Mesenchymal stem cell (in vitro differentiated cells and primary cell): ENCODE data around the gene EYA2.

Experiments
- DNase-seq: peaks from one replicate; pipeline ENCODE4 v3.0.0-alpha.2; 2013
- H2AFZ ChIP-seq: one replicate; pipeline ENCODE4 v1.6.1; 2013; ENCODE audit warnings: low read depth, mild to moderate bottlenecking, control low read depth, inconsistent platforms, low read length, moderate library complexity
- H2AK5ac ChIP-seq: 2 replicates; pipeline ENCODE4 v1.6.1; 2013; ENCODE audit warnings: low read length, moderate library complexity, mild to moderate bottlenecking, inconsistent platforms; ENCODE audit not compliant: severe bottlenecking
- H2BK120ac ChIP-seq: one replicate; pipeline ENCODE4 v1.6.1; 2013; ENCODE audit warnings: low read depth, mild to moderate bottlenecking, inconsistent platforms, low read length, moderate library complexity
- H2BK12ac ChIP-seq, 2 experiments: one replicate each; pipeline ENCODE4 v1.6.1; 2013; ENCODE audit warnings: inconsistent platforms in 2 of 2, low read length in 2 of 2, mild to moderate bottlenecking in 2 of 2, moderate library complexity in 2 of 2, control low read depth in 1 of 2
- H2BK15ac ChIP-seq: one replicate; pipeline ENCODE4 v1.6.1; 2013; ENCODE audit warnings: mild to moderate bottlenecking, low read depth, inconsistent platforms; ENCODE audit not compliant: poor library complexity, severe bottlenecking
- H2BK5ac ChIP-seq: 2 replicates; pipeline ENCODE4 v1.6.1; 2013; ENCODE audit warnings: low read depth, mild to moderate bottlenecking, low read length, control low read depth, inconsistent platforms; ENCODE audit not compliant: poor library complexity, severe bottlenecking
- H3K14ac ChIP-seq, 2 experiments: one replicate each; pipeline ENCODE4 v1.6.1; 2013; ENCODE audit warnings: inconsistent platforms in 2 of 2, low read length in 2 of 2, control low read depth in 1 of 2, mild to moderate bottlenecking in 1 of 2, moderate library complexity in 1 of 2
- H3K18ac ChIP-seq, 2 experiments: one replicate each; pipeline ENCODE4 v1.6.1; 2013; ENCODE audit warnings: inconsistent platforms in 2 of 2, low read length in 2 of 2, control low read depth in 1 of 2, low read depth in 1 of 2, mild to moderate bottlenecking in 1 of 2
- H3K23ac ChIP-seq, 2 experiments: one replicate each; pipeline ENCODE4 v1.6.1; 2013; ENCODE audit warnings: inconsistent platforms in 2 of 2, low read length in 2 of 2, mild to moderate bottlenecking in 2 of 2, moderate library complexity in 2 of 2, control low read depth in 1 of 2
- H3K27ac ChIP-seq: 2 replicates; pipeline ENCODE4 v1.5.1; 2013; ENCODE audit warnings: mild to moderate bottlenecking, moderate library complexity, low read length, control low read depth, inconsistent platforms; ENCODE audit not compliant: poor library complexity, severe bottlenecking
- H3K27me3 ChIP-seq, 2 experiments: 2 replicates each; pipeline versions ENCODE4 v1.6.1 to v1.7.0; 2013; ENCODE audit warnings: low read length in 2 of 2, mild to moderate bottlenecking in 2 of 2, moderate library complexity in 2 of 2, control low read depth in 1 of 2, inconsistent platforms in 1 of 2; ENCODE audit not compliant: control insufficient read depth in 1 of 2, insufficient read depth in 1 of 2
- H3K36me3 ChIP-seq, 2 experiments: 2 replicates each; pipeline versions ENCODE4 v1.6.1 to v1.7.0; 2013; ENCODE audit warnings: low read length in 2 of 2, control low read depth in 1 of 2, inconsistent platforms in 1 of 2, low read depth in 1 of 2, mild to moderate bottlenecking in 1 of 2; ENCODE audit not compliant: insufficient read depth in 2 of 2, control insufficient read depth in 1 of 2
- H3K4ac ChIP-seq, 2 experiments: one replicate each; pipeline ENCODE4 v1.6.1; 2013; ENCODE audit warnings: inconsistent platforms in 2 of 2, low read length in 2 of 2, mild to moderate bottlenecking in 2 of 2, moderate library complexity in 2 of 2, control low read depth in 1 of 2, low read depth in 1 of 2
- H3K4me1 ChIP-seq: 2 replicates; pipeline ENCODE4 v1.6.1; 2013; ENCODE audit warnings: low read depth, low read length, control low read depth; ENCODE audit not compliant: control insufficient read depth, insufficient read depth
- H3K4me2 ChIP-seq: 2 replicates; pipeline ENCODE4 v1.6.1; 2013; ENCODE audit warnings: low read length, mild to moderate bottlenecking, inconsistent platforms; ENCODE audit not compliant: poor library complexity, severe bottlenecking
- H3K4me3 ChIP-seq, 2 experiments: 2 replicates each; pipeline versions ENCODE4 v1.5.1 to v1.7.0; 2013; ENCODE audit warnings: low read length in 2 of 2, mild to moderate bottlenecking in 2 of 2, control low read depth in 1 of 2, low read depth in 1 of 2; ENCODE audit not compliant: insufficient read depth in 1 of 2
- H3K79me1 ChIP-seq: replicated peaks from 2 replicates; pipeline ENCODE4 v1.6.1; 2013; ENCODE audit warnings: mild to moderate bottlenecking, control low read depth, low read length, inconsistent platforms; ENCODE audit not compliant: poor library complexity, severe bottlenecking
- H3K9ac ChIP-seq: 2 replicates; pipeline ENCODE4 v1.7.0; 2013; ENCODE audit warnings: mild to moderate bottlenecking, low read length, moderate library complexity
- H3K9me3 ChIP-seq: 2 replicates; pipeline ENCODE4 v1.7.0; 2013; ENCODE audit warnings: mild to moderate bottlenecking, low read length; ENCODE audit not compliant: control insufficient read depth
- H4K8ac ChIP-seq: one replicate; pipeline ENCODE4 v1.6.1; 2013; ENCODE audit warnings: inconsistent platforms, mild to moderate bottlenecking, low read length, moderate library complexity
- H4K91ac ChIP-seq: one replicate; pipeline ENCODE4 v1.6.1; 2013; ENCODE audit warnings: mild to moderate bottlenecking, low read length, inconsistent platforms
- WGBS: methylation state at CpG from one replicate; pipeline ENCODE4 v1.1.7; 2013; ENCODE audit warnings: mixed read lengths; 5-methylcytosine and 5-hydroxymethylcytosine counted together

Gene EYA2

GRCh38 chr20:47191074-47191673 is 296.5 kb downstream of the EYA2 start:
- 69% methylated on average over 1 of the region's 1 CpG for WGBS

GRCh38 chr20:47191956-47192355 is 297.3 kb downstream of the EYA2 start:
- Histone ChIP-seq H3K14ac (no peak overlapping the region), H4K91ac (no peak overlapping the region), H3K9ac (no peak overlapping the region), H2AK5ac (no peak overlapping the region), H3K23ac (no peak overlapping the region), H3K4me3 (no peak overlapping the region), H3K9me3 (no peaks in the 10 kb centered on the region), H2BK120ac (no peak overlapping the region), H2AFZ (no peak overlapping the region), H3K27me3 (peaks cover 13 to 27% of the 10 kb centered on the region in 2 experiments), H3K4me2 (no peak overlapping the region), H2BK5ac (no peak overlapping the region), H4K8ac (no peak overlapping the region), H3K79me1 (no peaks in the 10 kb centered on the region), H2BK12ac (no peak overlapping the region), H2BK15ac (no peak overlapping the region), H3K36me3 (no peaks in the 10 kb centered on the region), H3K27ac (no peak overlapping the region), H3K4ac (no peak overlapping the region), H3K4me1 (peaks cover 3% of the 10 kb centered on the region), H3K18ac (no peak overlapping the region)
- WGBS, result 40% methylated on average over 1 of the region's 3 CpGs
- DNase-seq, result no peak

More at GRCh38 chr20:47191074-47191673, 296.5 kb downstream of the EYA2 start:
- no peak overlapping the region for H2BK15ac ChIP-seq
- H3K4me2 ChIP-seq, result no peak overlapping the region
- H3K4me1 ChIP-seq, result no peaks in the 10 kb centered on the region
- H3K14ac ChIP-seq, result no peak overlapping the region
- no peak overlapping the region for H3K9ac ChIP-seq
- H3K27ac ChIP-seq, result no peak overlapping the region
- H3K9me3 ChIP-seq, result no peaks in the 10 kb centered on the region
- H3K23ac ChIP-seq, result no peak overlapping the region
- no peak overlapping the region for H4K91ac ChIP-seq
- no peak overlapping the region for H4K8ac ChIP-seq
- no peaks in the 10 kb centered on the region for H3K79me1 ChIP-seq
- no peak overlapping the region for H3K18ac ChIP-seq
- H3K4me3 ChIP-seq, result no peak overlapping the region
- no peak overlapping the region for H2BK5ac ChIP-seq
- no peak for DNase-seq
- no peak overlapping the region for H3K4ac ChIP-seq
- no peak overlapping the region for H2AK5ac ChIP-seq
- no peak overlapping the region for H2BK120ac ChIP-seq
- no peaks in the 10 kb centered on the region for H3K36me3 ChIP-seq
- H3K27me3 ChIP-seq, result peaks cover 13 to 27% of the 10 kb centered on the region in 2 experiments
- H2AFZ ChIP-seq, result no peak overlapping the region
- no peak overlapping the region for H2BK12ac ChIP-seq

- Histone ChIP-seq H3K4me3 (no peak overlapping the region), H3K14ac (no peak overlapping the region), H3K79me1 (no peaks in the 10 kb centered on the region), H3K9ac (no peak overlapping the region), H2AFZ (no peak overlapping the region), H2BK15ac (no peak overlapping the region), H3K18ac (no peak overlapping the region), H2AK5ac (no peak overlapping the region), H3K27me3 (peaks cover 3 to 6% of the 10 kb centered on the region in 2 experiments), H3K36me3 (no peaks in the 10 kb centered on the region), H3K4me2 (no peak overlapping the region), H3K27ac (no peak overlapping the region), H2BK5ac (no peak overlapping the region), H2BK12ac (no peak overlapping the region), H2BK120ac (no peak overlapping the region), H3K4me1 (peaks cover 6% of the 10 kb centered on the region), H4K91ac (no peak overlapping the region), H3K9me3 (no peaks in the 10 kb centered on the region), H4K8ac (no peak overlapping the region), H3K4ac (no peak overlapping the region), H3K23ac (no peak overlapping the region)
- WGBS, result 78% methylated on average over 8 of the region's 9 CpGs
- DNase-seq, result no peak
Observed at GRCh38 chr20:47195573-47195972, 300.9 kb downstream of the EYA2 start.

- H2AFZ ChIP-seq, result no peak overlapping the region
- H3K4ac ChIP-seq, result no peak overlapping the region
- peaks cover 3 to 6% of the 10 kb centered on the region in 2 experiments for H3K27me3 ChIP-seq
- no peak overlapping the region for H2BK5ac ChIP-seq
- no peak overlapping the region for H2BK12ac ChIP-seq
- no peak overlapping the region for H3K4me3 ChIP-seq
- no peak overlapping the region for H4K91ac ChIP-seq
- peak; percentile 56 for DNase-seq
- WGBS, result 40% methylated on average over 31 of the region's 34 CpGs
- no peak overlapping the region for H3K9ac ChIP-seq
- peak overlapping the region; percentile 19 for H3K4me2 ChIP-seq
- H2BK120ac ChIP-seq, result no peak overlapping the region
- H2AK5ac ChIP-seq, result no peak overlapping the region
- H3K18ac ChIP-seq, result no peak overlapping the region
- no peak overlapping the region for H3K14ac ChIP-seq
- H4K8ac ChIP-seq, result no peak overlapping the region
- H3K36me3 ChIP-seq, result no peaks in the 10 kb centered on the region
- H3K27ac ChIP-seq, result no peak overlapping the region
- H3K9me3 ChIP-seq, result no peaks in the 10 kb centered on the region
- H2BK15ac ChIP-seq, result no peak overlapping the region
- peaks cover 6% of the 10 kb centered on the region for H3K4me1 ChIP-seq
- no peak overlapping the region for H3K23ac ChIP-seq
- H3K79me1 ChIP-seq, result no peaks in the 10 kb centered on the region
Observed at GRCh38 chr20:47196091-47197081, 301.7 kb downstream of the EYA2 start.
